ENCODE measurements around the gene COA8.

Gene COA8

DNA sequence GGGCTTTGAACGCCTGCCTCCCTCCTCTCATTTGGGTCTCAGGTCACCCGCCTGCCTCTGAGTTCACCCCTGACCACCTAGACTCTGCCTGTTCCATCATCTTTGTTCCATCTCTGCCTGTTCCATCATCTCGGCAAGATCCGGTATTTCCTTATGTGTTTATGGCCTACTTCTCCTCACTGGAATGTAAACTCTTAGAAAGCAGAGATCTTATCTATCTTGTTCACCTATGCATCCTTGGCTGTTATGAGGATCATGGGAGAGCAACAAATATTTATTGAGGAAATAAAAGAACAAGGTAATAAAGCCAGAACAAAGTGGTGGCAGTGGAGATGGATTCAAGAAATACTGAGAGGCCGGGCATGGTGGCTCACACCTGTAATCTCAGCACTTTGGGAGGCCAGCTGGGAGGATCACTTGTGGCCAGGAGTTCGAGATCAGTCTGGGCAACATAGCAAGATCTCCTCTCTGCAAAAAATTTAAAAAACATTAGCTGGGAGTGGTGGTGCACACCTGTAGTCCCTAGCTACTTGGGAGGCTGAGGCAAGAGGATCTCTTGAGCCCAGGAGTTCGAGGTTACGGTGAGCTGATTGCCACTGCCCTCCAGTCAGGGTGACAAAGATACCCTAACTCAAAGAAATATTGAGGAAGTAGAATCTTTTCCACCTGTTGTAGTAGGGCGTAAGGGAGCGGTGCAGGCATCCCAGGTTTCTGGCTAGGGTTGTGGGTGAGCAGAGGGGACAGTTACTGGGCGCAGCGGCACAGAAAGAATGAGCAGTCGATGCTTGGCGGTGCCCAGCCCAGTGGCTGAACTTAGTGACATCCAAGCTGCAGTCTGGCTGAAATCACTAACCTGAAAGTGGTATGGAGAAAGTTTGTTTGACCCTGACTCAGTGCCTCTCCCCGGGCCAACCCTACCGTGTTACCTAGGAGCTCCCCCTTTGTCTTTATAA lies 64.6 kb downstream of the COA8 start:
- no peak for DNase-seq

GRCh38 chr14:103628221-103628683 lies 65.5 kb downstream of the COA8 start:
- DNase-seq: peak; percentile 6

- peak; percentile 85 for DNase-seq
Observed at GRCh38 chr14:103628684-103629502, 66.1 kb downstream of the COA8 start, which contains the start of gene KLC1. Gene KLC1 (plus strand): TSS chr14:103629211. CDS start chr14:103654565, 25,354 bp downstream.

DNA sequence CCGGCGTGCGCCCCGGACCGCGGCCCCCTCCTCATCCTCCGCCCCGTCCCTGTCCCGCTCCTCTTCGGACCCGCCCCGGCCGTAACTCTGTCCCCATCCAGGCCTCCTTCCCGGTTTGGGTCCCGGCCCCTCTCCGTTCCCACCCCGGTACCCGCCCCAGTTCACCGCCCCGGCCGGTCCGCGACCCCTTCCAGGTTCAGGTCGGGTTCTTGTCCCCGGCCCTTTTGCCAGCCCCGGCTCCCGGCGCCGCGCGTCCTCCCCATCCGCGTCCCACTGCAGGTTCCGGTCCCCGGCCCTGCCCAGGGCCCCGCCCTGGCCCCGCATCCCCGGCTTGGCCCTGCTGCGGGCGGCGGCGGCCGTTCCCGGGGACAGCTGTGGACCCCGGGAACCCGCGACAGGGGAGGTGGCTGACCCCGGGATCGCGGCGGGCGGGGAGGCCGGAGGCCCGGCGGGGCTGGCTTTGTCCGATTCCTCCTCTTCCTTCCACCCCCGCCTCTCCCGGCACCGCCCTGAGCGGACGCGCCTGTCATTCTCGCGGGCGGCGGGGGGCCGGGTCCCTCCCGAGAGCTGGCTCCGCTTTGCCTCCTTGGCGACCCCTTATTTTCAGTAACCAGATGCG lies 66.9 kb downstream of the COA8 start:
- peak; percentile 32 for DNase-seq

DNA sequence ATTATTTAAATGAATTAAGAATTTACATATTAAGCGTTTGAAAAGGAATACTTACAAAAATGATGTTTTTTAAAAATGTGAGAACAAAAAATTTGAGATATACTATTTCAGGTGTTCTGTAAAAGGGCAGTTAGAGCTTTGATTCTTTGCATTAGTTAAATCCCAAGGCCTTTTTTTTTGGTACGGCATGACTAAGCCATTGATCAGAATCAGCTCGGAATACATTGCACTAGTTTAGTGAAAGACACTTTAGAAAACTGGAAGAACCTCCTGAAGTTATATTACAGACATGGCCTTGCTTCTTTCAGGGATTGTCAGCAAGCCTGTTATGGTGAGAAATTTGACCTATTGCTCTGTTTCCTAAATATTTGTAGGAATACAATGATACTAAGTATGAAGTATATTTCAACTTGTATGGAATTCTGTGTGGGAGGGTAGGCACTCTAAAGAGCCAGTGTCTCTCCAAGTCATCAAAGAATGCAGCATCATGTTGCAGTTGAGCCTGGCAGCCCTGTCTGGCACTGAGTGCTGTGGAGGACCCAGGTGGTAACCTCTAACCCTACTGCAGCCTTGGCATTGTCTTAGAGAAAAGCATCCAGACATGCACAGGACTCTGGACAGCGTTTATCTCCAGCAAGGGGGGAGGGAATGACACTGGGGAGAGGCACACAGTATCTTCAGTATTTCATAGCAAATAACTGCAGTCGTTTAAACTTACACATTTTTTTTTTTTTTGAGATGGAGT lies 67.8 kb downstream of the COA8 start:
- DNase-seq: no peak

- DNase-seq: no peak
Observed at GRCh38 chr14:103633391-103633790, 70.6 kb downstream of the COA8 start.

DNA sequence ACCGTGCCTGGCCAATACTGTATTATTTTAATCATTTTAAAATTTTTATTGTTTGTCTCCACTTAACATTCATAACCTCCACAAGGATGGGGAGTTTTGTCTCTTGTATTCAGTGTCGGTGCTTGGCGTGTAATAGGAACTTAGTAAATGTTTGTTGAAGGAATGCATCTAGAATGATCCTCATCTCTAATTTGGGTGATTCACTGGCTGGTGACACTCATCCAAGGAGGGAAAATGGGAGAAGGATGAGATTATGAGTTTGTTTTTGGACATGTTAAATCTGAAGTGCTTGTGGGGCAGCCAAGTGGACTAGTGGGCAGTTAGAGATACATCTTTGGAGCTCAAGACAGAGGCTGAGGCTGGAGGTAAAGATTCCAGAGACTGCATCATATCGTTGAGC lies 71.4 kb downstream of the COA8 start:
- no peak for DNase-seq

- DNase-seq: no peak
Observed at GRCh38 chr14:103638594-103638993, 75.8 kb downstream of the COA8 start.
